WTC11 (cell line): Measurements from ENCODE around the gene USP10.

ENCODE experiments used
- AFF4 ChIP-seq: sonication (generic); formaldehyde crosslinking; IDR thresholded peaks from 2 replicates; pipeline ENCODE4 v1.8.1; 2023; ENCODE audit warnings: mild to moderate bottlenecking, missing genetic modification reagents, borderline replicate concordance
- CTCF ChIP-seq: fragments of 200-600 bp; IDR thresholded peaks from 2 replicates; pipeline ENCODE4 v1.8.0; 2022; ENCODE audit warnings: antibody characterized with exemption
- NR2C2 ChIP-seq: sonication (generic); formaldehyde crosslinking; IDR thresholded peaks from 2 replicates; pipeline ENCODE4 v1.8.0; 2022; ENCODE audit warnings: mild to moderate bottlenecking, missing genetic modification reagents
- PRDM15 ChIP-seq: sonication (generic); formaldehyde crosslinking; IDR thresholded peaks from 2 replicates; pipeline ENCODE4 v1.8.0; 2022; ENCODE audit warnings: missing genetic modification reagents
- RELA ChIP-seq: sonication (generic); formaldehyde crosslinking; IDR thresholded peaks from 2 replicates; pipeline ENCODE4 v1.8.1; 2022; ENCODE audit warnings: missing genetic modification reagents, mild to moderate bottlenecking, borderline replicate concordance
- SMAD3 ChIP-seq: sonication (generic); formaldehyde crosslinking; IDR thresholded peaks from 2 replicates; pipeline ENCODE4 v1.8.0; 2022; ENCODE audit warnings: missing genetic modification reagents, mild to moderate bottlenecking, borderline replicate concordance
- SMAD4 ChIP-seq: sonication (generic); formaldehyde crosslinking; IDR thresholded peaks from 2 replicates; pipeline ENCODE4 v1.8.0; 2022; ENCODE audit warnings: mild to moderate bottlenecking, missing genetic modification reagents
- ZBTB43 ChIP-seq: sonication (generic); formaldehyde crosslinking; IDR thresholded peaks from 2 replicates; pipeline ENCODE4 v1.8.1; 2023; ENCODE audit warnings: mild to moderate bottlenecking, missing genetic modification reagents
- ZNF138 ChIP-seq: sonication (generic); formaldehyde crosslinking; conservative IDR thresholded peaks from 2 replicates; pipeline ENCODE4 v1.8.1; 2022; ENCODE audit warnings: mild to moderate bottlenecking, moderate library complexity, missing genetic modification reagents
- ZNF263 ChIP-seq: sonication (generic); formaldehyde crosslinking; IDR thresholded peaks from 2 replicates; pipeline ENCODE4 v1.8.1; 2022; ENCODE audit warnings: low read depth, mild to moderate bottlenecking, moderate library complexity, missing genetic modification reagents
- ZNF281 ChIP-seq: sonication (generic); formaldehyde crosslinking; IDR thresholded peaks from 2 replicates; pipeline ENCODE4 v1.8.0; 2023; ENCODE audit warnings: mild to moderate bottlenecking, missing genetic modification reagents
- TF ChIP-seq, protein P1 (sequence below): sonication (generic); formaldehyde crosslinking; IDR thresholded peaks from 2 replicates; pipeline ENCODE4 v1.8.1; 2023; ENCODE audit warnings: mild to moderate bottlenecking, missing genetic modification reagents
- TF ChIP-seq, protein P2 (sequence below): sonication (generic); formaldehyde crosslinking; IDR thresholded peaks from 2 replicates; pipeline ENCODE4 v1.8.0; 2022; ENCODE audit warnings: mild to moderate bottlenecking, missing genetic modification reagents
- TF ChIP-seq, protein P3 (sequence below): sonication (generic); formaldehyde crosslinking; IDR thresholded peaks from 2 replicates; pipeline ENCODE4 v1.8.0; 2022; ENCODE audit warnings: mild to moderate bottlenecking, missing genetic modification reagents

- TF ChIP-seq ZBTB43 (no peak), CTCF (no peak), SMAD3 (CRISPR knock-in tag) (no peak), NR2C2 (no peak), ZNF138 (CRISPR knock-in tag) (no peak), SMAD4 (CRISPR knock-in tag) (no peak), RELA (CRISPR knock-in tag) (no peak), ZNF281 (no peak), PRDM15 (CRISPR knock-in tag) (no peak), ZNF263 (no peak), AFF4 (CRISPR knock-in tag) (no peak)
- TF ChIP-seq, protein P1, sequence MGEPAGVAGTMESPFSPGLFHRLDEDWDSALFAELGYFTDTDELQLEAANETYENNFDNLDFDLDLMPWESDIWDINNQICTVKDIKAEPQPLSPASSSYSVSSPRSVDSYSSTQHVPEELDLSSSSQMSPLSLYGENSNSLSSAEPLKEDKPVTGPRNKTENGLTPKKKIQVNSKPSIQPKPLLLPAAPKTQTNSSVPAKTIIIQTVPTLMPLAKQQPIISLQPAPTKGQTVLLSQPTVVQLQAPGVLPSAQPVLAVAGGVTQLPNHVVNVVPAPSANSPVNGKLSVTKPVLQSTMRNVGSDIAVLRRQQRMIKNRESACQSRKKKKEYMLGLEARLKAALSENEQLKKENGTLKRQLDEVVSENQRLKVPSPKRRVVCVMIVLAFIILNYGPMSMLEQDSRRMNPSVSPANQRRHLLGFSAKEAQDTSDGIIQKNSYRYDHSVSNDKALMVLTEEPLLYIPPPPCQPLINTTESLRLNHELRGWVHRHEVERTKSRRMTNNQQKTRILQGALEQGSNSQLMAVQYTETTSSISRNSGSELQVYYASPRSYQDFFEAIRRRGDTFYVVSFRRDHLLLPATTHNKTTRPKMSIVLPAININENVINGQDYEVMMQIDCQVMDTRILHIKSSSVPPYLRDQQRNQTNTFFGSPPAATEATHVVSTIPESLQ (CRISPR knock-in tag) = no peak
- TF ChIP-seq, protein P2, sequence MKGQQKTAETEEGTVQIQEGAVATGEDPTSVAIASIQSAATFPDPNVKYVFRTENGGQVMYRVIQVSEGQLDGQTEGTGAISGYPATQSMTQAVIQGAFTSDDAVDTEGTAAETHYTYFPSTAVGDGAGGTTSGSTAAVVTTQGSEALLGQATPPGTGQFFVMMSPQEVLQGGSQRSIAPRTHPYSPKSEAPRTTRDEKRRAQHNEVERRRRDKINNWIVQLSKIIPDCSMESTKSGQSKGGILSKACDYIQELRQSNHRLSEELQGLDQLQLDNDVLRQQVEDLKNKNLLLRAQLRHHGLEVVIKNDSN (CRISPR knock-in tag) = no peak
- TF ChIP-seq, protein P3, sequence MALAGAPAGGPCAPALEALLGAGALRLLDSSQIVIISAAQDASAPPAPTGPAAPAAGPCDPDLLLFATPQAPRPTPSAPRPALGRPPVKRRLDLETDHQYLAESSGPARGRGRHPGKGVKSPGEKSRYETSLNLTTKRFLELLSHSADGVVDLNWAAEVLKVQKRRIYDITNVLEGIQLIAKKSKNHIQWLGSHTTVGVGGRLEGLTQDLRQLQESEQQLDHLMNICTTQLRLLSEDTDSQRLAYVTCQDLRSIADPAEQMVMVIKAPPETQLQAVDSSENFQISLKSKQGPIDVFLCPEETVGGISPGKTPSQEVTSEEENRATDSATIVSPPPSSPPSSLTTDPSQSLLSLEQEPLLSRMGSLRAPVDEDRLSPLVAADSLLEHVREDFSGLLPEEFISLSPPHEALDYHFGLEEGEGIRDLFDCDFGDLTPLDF (CRISPR knock-in tag) = no peak
These were observed 127.4 kb downstream of the USP10 start for GRCh38 chr16:84827131-84827574.
